ENCODE data around the gene KLC4.

KLC4 gene

DNA sequence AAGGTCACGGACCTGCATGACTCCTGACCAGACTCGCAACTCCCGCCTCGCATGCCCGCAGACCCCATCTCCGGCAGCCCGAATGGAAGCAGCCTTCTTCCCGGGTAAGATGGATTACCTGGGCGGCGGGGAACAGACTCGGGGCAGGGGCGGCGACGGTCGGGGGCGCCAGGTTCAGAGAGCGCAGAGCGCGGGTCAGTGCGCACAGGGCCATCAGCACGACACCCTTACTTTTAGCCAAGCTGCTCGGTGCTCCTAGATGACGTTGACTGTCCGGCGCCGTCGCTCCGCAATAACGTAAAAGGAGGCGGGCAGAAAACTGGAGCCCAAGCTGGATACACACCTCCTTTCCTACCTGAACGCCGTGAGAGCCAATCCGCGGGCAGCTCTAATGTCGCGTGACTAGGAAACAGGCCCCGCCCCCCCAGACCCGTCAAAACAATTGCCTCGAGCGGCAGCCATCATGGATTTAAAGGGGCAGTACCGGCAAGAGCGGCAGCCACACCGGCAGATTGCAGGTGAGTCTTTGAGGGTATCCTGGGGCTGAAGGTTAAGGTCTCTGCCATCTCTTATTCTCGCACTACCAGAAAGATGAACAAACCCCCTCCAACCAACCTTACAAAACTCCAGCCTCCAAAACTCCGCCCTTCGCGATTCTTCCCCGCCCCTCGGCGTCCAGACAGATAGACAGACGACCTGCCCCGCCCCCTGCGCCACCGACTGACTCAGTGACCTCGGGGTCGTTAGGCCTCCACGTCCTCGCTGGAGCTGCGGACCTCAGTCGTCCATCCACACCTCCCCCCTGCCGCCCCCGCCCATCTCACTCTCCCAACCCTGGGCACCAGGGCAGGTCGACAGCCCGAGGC lies at the start of gene KLC4, which contains the start of gene MRPL2:
Gene KLC4, plus strand, starts transcription at position 464 of the 866 bp plus-strand sequence. CDS start 1,705 bp downstream, outside the sequence.
Gene MRPL2, minus strand, starts transcription at position 267 of the 866 bp plus-strand sequence. Its CDS starts 53 bp downstream, at position 214.
- TF ChIP-seq, protein P1, sequence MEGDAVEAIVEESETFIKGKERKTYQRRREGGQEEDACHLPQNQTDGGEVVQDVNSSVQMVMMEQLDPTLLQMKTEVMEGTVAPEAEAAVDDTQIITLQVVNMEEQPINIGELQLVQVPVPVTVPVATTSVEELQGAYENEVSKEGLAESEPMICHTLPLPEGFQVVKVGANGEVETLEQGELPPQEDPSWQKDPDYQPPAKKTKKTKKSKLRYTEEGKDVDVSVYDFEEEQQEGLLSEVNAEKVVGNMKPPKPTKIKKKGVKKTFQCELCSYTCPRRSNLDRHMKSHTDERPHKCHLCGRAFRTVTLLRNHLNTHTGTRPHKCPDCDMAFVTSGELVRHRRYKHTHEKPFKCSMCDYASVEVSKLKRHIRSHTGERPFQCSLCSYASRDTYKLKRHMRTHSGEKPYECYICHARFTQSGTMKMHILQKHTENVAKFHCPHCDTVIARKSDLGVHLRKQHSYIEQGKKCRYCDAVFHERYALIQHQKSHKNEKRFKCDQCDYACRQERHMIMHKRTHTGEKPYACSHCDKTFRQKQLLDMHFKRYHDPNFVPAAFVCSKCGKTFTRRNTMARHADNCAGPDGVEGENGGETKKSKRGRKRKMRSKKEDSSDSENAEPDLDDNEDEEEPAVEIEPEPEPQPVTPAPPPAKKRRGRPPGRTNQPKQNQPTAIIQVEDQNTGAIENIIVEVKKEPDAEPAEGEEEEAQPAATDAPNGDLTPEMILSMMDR (IDR thresholded peaks at IDR 0.05; ENCODE audit: control extremely low read depth, extremely low read depth, low read depth, missing control alignments): no peak
- ChIA-PET CTCF (interaction anchor here (1.1 to 2.0 kb wide), 3 partner anchors 25 to 84 kb away, joined by 3 to 5 read pairs (median 3); no protein-coding TSS in a partner anchor), POLR2A (interaction anchor here (1.1 kb wide), 1 partner anchor 11 kb away, joined by 5 read pairs; no protein-coding TSS in a partner anchor)
- DNase-seq (ENCODE audit: extremely low spot score): peak; percentile 100

- DNase-seq (ENCODE audit: extremely low spot score): no peak
- ChIA-PET POLR2A (no interaction called here), CTCF (interaction anchor here (1.2 to 1.8 kb wide), 4 partner anchors 11 to 48 kb away, joined by 3 to 6 read pairs (median 4); partner anchors contain the start of genes KLC4, MRPL2 and RRP36)
Observed at GRCh38 chr6:43011207-43011606, 48.2 kb upstream of the KLC4 start.

DNA sequence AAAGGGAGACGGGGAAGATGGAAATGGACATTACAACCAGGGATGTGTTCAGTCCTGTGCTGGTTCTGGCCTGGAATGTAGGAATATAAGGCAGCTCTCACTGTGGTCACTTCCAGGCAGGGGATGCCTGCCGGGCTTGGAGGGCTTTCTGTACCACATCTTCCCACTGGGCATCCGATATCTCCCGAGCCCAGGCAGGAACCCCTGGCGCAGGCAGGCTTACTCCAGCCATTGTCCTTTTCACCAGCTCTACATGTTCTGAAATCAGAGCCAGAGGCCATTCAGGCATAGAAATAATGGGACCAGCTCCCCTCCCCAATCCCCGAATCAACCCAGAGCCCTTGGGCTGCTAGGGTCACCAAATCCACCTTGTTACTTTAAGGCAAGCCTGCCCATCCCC lies 47.1 kb upstream of the KLC4 start:
- CTCF ChIA-PET: interaction anchor here (1.5 to 1.9 kb wide), 3 partner anchors 13 to 131 kb away, joined by 4 to 6 read pairs (median 4); no protein-coding TSS in a partner anchor
- POLR2A ChIA-PET: no interaction called here
- TF ChIP-seq, protein P1 (IDR thresholded peaks at IDR 0.05; ENCODE audit: control extremely low read depth, extremely low read depth, low read depth, missing control alignments): no peak
- no peak for DNase-seq (ENCODE audit: extremely low spot score)

More at GRCh38 chr6:43011207-43011606, 48.2 kb upstream of the KLC4 start:
- TF ChIP-seq, protein P1 (IDR thresholded peaks at IDR 0.05; ENCODE audit: control extremely low read depth, extremely low read depth, low read depth, missing control alignments): no peak

DNA sequence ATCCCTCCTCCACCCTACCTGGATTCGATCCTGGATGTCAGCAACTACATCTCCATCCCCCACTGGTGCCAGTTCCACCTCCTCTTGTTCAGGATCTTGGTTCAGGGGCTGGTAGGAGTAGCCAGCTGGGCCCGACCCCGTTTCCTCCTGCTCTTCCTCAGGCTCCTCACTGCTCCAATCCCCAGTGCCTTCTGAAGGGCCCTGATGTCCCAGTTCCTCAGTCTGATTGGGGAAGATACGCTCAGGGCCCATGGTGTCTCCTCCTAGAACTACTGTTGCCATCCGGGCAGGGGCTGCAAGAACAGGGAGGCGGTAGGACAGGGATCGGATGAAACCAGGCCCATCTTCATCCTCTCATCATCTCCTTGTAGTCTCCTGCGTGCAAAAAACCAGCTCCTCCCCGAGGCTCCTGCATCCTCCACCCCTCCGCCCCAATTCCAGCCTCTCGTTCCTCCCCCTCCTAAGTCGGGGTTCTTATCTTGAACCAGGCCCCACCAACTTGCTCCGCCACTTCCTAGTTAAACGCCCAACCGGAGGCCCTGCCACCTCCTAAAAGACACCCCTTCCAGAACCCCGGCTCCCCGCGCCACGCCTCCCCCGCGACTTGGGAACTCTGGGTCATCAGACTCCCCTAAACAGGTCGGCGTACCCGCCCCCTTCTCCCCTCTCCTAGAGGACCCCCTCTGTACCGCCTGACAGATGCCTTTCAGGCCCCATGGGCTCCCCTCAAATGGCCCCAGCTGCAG lies 46.2 kb upstream of the KLC4 start:
- ChIA-PET CTCF (interaction anchor here (1.2 to 2.1 kb wide), 5 partner anchors 11 to 134 kb away, joined by 3 to 15 read pairs (median 5); no protein-coding TSS in a partner anchor), POLR2A (interaction anchor here (0.6 to 1.4 kb wide), 2 partner anchors 19 to 35 kb away, joined by 5 to 6 read pairs; partner anchors contain the start of gene PEX6)
- DNase-seq (ENCODE audit: extremely low spot score): no peak
- TF ChIP-seq, protein P1 (IDR thresholded peaks at IDR 0.05; ENCODE audit: control extremely low read depth, extremely low read depth, low read depth, missing control alignments): no peak

GRCh38 chr6:43013843-43014433 lies 45.5 kb upstream of the KLC4 start, which contains the start of the genes KLHDC3 and MEA1:
Gene KLHDC3, plus strand, starts transcription at chr6:43014249. Its CDS starts 2,944 bp downstream, at chr6:43017193.
Gene MEA1, minus strand, starts transcription at chr6:43013946. Its CDS starts 133 bp downstream, at chr6:43013813.
- TF ChIP-seq, protein P1 (IDR thresholded peaks at IDR 0.05; ENCODE audit: control extremely low read depth, extremely low read depth, low read depth, missing control alignments): no peak
- POLR2A ChIA-PET: interaction anchor here (0.8 to 1.4 kb wide), 3 partner anchors 20 to 35 kb away, joined by 3 to 10 read pairs (median 5); partner anchors contain the start of gene PEX6
- CTCF ChIA-PET: interaction anchor here (0.8 to 2.1 kb wide), 6 partner anchors 10 to 133 kb away, joined by 3 to 15 read pairs (median 5); partner anchors contain the start of gene PPP2R5D
- DNase-seq (ENCODE audit: extremely low spot score): peak; percentile 100
